Spinal cord (tissue), 10 donors: ENCODE results near the gene RPL21. TPM values are rescaled to one million over a fixed set of nuclear protein-coding genes. Genes with fewer than 3 reads are reported as not detected.
"Not testable (repeated sequence)": the region's sequence is repeated elsewhere in the genome, so short reads cannot be mapped to it uniquely, and the experiment has no call there.

Source experiments
- DNase-seq, 6 donors: peaks; one replicate each; pipeline versions ENCODE4 v3.0.0 to v3.0.0-alpha.2; 2013 to 2015; ENCODE audit warnings: low spot score in 6 of 6, low read depth in 4 of 6
- H3K27ac ChIP-seq: one replicate; pipeline ENCODE4 v1.5.1; 2013; ENCODE audit warnings: low read depth, low read length, control low read depth
- H3K27me3 ChIP-seq: one replicate; pipeline ENCODE4 v1.6.1; 2013; ENCODE audit warnings: low read length; ENCODE audit not compliant: control insufficient read depth, insufficient read depth
- H3K36me3 ChIP-seq: one replicate; pipeline ENCODE4 v1.6.1; 2013; ENCODE audit warnings: low read length; ENCODE audit not compliant: control insufficient read depth, insufficient read depth
- H3K4me1 ChIP-seq: one replicate; pipeline ENCODE4 v1.6.1; 2013; ENCODE audit warnings: low read length; ENCODE audit not compliant: control insufficient read depth, insufficient read depth
- H3K4me3 ChIP-seq: one replicate; pipeline ENCODE4 v1.5.1; 2013; ENCODE audit warnings: low read depth, low read length, control low read depth
- H3K9me3 ChIP-seq: one replicate; pipeline ENCODE4 v1.6.1; 2013; ENCODE audit warnings: low read length; ENCODE audit not compliant: control insufficient read depth, insufficient read depth
- WGBS: methylation state at CpG from one replicate; pipeline ENCODE4 v1.1.5; 2013; ENCODE audit warnings: missing lambda C conversion rate; ENCODE audit not compliant: insufficient coverage; 5-methylcytosine and 5-hydroxymethylcytosine counted together
- polyA plus RNA-seq, 2 donors: library from polyadenylated mRNA; unstranded; fragments of 120-200 nt; gene quantifications; one replicate each; pipeline ENCODE4 v1.2.1, GENCODE V29; 2013; ENCODE audit not compliant: insufficient read length in 2 of 2
- total RNA-seq, 2 donors: library from RNA; depleted of rRNA in 1 of 2; stranded (reverse); fragments of 120-200 nt in 1 of 2; fragments of >200 nt in 1 of 2; gene quantifications; one replicate each; pipeline versions ENCODE4 v1.2.3 to v1.2.4, GENCODE V29; 2013 to 2014
- donor health status: healthy.

The RPL21 gene
- total and polyA plus RNA-seq, 4 donors, result 431 to 1,968 (median 714) TPM

DNA sequence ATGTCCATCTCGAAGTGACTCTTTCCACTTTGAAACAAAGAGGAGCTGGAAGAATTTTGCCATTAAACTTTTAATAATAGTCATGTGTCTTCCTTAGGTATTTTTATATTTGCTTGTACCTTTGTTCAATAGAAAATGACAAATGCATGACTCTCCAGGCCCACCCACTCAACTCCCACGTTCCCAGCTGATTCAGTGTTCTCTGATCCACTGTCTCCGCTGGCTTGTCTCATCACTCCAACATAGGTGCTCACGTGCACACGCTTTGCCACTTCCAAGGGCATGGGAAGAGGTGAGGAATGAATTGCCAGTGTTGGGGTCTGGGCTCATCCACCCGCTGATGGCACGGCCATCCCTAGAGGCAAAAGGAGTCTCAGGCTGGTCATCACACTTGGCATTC is 43.7 kb downstream of the RPL21 start:
- peaks cover 3% of the 10 kb centered on the region for H3K4me1 ChIP-seq
- H3K36me3 ChIP-seq, result no peaks in the 10 kb centered on the region
- 97% methylated on average over 5 of the region's 7 CpGs for WGBS
- H3K9me3 ChIP-seq, result no peaks in the 10 kb centered on the region
- H3K27ac ChIP-seq, result no peak overlapping the region
- no peak overlapping the region for H3K4me3 ChIP-seq
- H3K27me3 ChIP-seq, result no peaks in the 10 kb centered on the region
- DNase-seq, result no peak

DNA sequence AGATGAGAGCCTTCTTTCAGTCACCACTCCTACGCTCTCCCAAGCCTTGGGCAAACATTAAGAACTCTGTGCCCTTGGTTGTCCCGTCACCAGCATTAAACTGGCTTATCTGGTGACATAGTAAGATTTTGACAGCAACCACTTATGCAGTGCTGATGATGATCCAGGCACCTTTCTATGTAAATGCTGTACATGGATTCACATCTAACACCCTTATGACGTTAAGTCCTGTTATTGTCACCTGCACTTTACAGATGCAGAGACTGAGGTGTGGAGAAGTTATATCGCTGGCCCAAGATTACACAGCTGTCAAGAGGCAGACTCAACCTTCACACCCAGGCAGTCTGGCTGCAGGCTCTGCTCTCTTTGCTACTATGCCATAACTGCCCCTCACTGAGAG is 44.3 kb downstream of the RPL21 start:
- H3K27ac ChIP-seq, result no peak overlapping the region
- 90% methylated on average over 2 of the region's 4 CpGs for WGBS
- DNase-seq, result no peak

DNA sequence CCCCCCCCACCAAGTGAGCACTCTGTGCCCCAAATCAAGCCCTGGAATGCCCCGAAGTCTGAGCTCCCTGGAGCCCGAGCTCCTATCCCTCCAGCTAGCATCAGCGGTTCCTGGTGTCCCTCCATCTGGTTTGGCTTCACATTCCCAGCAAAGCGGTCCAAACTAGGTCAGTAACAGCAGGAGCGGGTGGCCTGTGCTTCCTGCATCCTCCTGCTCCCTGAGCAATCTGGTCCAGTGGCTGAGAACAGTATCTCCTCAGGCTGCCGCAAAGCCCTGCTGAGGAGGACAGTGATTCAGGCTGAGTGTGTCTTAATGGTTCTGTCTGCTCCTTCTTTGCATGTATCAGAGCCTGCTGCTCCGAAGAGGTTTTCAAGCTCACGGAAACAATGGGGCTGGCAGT is 45.1 kb downstream of the RPL21 start:
- H3K9me3 ChIP-seq, result no peaks in the 10 kb centered on the region
- H3K4me3 ChIP-seq, result no peak overlapping the region
- no peaks in the 10 kb centered on the region for H3K27me3 ChIP-seq
- H3K4me1 ChIP-seq, result peaks cover 3% of the 10 kb centered on the region
- no peaks in the 10 kb centered on the region for H3K36me3 ChIP-seq
- WGBS, result 66% methylated on average over 8 of the region's 8 CpGs
- H3K27ac ChIP-seq, result no peak overlapping the region
- peak in 1 of 6 donors; percentile 15 for DNase-seq

More for the DNA sequence above, 44.3 kb downstream of the RPL21 start:
- H3K36me3 ChIP-seq, result no peaks in the 10 kb centered on the region
- no peaks in the 10 kb centered on the region for H3K27me3 ChIP-seq
- H3K4me1 ChIP-seq, result peaks cover 3% of the 10 kb centered on the region
- no peaks in the 10 kb centered on the region for H3K9me3 ChIP-seq
- H3K4me3 ChIP-seq, result no peak overlapping the region

DNA sequence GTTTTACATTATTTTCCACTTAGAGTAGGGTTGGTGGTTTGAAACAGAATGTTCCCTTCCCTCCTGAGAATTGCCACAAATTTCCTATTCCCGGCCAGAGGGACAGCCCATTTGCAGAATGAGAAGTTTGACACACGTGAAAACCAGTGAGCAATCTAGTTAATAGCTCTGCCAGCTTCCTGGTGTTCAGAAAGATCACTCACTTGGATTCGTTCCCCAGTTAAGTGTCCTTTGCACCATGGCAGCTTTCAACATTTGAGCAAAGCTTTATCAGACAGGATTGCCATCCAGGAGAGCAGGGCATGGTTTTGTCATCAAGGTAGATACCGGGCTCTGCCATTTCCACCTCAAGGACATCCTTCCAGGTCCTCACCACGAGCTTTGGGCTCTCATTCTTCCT is 47.5 kb downstream of the RPL21 start:
- Histone ChIP-seq H3K9me3 (no peaks in the 10 kb centered on the region), H3K4me3 (no peak overlapping the region), H3K27me3 (no peaks in the 10 kb centered on the region), H3K36me3 (no peaks in the 10 kb centered on the region), H3K27ac (no peak overlapping the region), H3K4me1 (peaks cover 3% of the 10 kb centered on the region)
- 75% methylated on average over 4 of the region's 5 CpGs for WGBS
- no peak for DNase-seq

DNA sequence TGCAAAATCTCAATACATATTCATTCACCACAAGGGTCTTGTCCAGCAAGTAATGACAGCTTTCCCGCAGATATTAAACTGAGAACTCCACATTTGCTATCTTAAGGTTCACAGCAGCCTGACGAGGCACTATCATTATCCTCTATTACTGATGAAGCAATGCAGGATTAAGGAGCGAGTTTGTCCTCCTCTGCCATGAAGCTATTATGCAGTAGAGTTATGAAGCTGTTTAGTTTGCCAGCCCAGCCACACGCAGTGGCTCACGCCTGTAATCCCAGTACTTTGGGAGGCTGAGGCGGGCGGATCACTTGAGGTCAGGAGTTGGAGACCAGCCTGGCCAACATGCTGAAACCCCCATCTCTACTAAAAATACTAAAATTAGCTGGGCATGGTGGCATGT is 49.0 kb downstream of the RPL21 start:
- H3K4me3 ChIP-seq, H3K36me3 ChIP-seq, H3K4me1 ChIP-seq, H3K27ac ChIP-seq, H3K9me3 ChIP-seq, H3K27me3 ChIP-seq, DNase-seq: not testable (repeated sequence)
- 90% methylated on average over 2 of the region's 7 CpGs for WGBS

DNA sequence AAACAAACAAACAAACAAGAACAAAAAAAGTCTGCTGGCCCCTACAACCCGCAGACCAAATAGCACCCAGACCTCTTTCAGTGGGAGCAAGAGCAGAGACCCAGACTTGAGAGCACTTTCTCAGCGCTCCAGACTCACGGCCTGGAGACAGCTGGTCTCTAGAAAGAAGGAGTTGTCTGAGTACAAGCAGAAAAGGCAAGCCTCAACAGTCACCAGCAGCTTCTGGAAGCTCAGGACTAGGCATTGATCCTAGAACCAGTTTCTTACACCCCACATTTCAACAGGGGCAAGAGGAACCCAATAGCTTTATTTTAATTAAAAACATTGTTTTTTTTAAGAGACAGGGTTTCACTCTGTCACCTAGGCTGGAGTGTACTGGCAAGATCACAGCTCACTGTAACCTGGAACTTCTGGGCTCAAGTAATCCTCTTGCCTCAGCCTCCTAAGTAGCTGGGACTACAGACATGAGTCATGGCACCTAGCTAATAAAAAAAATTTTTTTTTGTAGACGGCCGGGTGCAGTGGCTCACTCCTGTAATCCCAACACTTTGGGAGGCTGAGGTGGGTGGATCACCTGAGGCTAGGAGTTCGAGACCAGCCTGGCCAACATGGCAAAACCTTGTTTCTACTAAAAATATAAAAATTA is 49.7 kb downstream of the RPL21 start:
- Histone ChIP-seq H3K27ac (no peak overlapping the region), H3K4me3 (no peak overlapping the region), H3K4me1 (peaks cover 3% of the 10 kb centered on the region), H3K36me3 (no peaks in the 10 kb centered on the region), H3K9me3 (no peaks in the 10 kb centered on the region), H3K27me3 (no peaks in the 10 kb centered on the region)
- WGBS, result 97% methylated on average over 3 of the region's 6 CpGs
- no peak for DNase-seq

DNA sequence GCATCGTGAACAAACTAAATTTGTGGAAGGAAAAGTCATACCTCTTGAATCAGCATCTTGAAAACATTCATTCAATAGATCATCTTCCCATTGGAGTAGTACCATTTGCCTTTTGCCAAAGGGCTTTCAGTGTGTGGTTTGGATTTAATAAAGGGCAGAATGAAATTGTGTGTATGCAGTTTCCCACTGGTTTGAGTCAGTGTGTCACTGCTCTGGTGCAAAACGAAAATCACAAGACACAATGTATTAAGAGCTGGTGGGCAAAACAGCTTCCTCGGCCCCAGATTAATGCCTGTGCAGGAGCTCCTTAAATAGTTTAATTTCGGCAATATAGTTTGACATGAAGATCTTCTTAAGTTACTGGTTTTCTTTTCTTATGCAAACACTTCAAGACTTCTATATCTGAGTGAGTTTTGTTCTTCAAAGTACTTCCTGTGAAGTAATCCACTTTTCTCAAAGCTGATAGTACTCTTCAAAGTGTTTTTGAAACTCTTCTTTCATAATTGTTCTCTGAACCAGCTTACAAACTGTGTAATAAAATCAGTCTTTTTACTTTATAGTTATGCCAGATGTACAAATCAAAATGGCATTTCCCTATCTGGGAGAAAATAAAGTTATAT is 51.4 kb downstream of the RPL21 start:
- H3K4me3 ChIP-seq, result no peak overlapping the region
- H3K4me1 ChIP-seq, result no peaks in the 10 kb centered on the region
- 100% methylated on average over 3 of the region's 4 CpGs for WGBS
- H3K27me3 ChIP-seq, result no peaks in the 10 kb centered on the region
- no peak overlapping the region for H3K27ac ChIP-seq
- H3K9me3 ChIP-seq, result no peaks in the 10 kb centered on the region
- no peak for DNase-seq
- no peaks in the 10 kb centered on the region for H3K36me3 ChIP-seq

DNA sequence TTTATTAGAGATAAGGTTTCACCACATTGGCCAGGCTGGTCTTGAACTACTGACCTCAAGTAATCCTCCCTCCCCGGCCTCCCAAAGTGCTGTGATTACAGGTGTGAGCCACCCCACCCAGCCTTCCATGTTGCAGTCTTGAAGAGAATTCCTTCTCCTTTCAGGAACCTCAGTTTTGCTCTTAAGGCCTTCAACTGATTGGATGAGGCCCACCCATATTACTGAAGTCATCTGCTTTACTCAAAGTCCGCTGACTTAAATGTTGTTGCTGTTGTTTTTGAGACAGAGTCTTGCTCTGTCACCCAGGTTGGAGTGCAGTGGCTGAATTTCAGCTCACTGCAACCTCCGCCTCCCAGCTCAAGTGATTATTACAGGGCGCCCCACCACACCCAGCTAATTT is 52.7 kb downstream of the RPL21 start:
- Histone ChIP-seq H3K9me3 (no peaks in the 10 kb centered on the region), H3K4me3 (no peak overlapping the region), H3K27ac (no peak overlapping the region), H3K27me3 (no peaks in the 10 kb centered on the region), H3K4me1 (no peaks in the 10 kb centered on the region), H3K36me3 (no peaks in the 10 kb centered on the region)
- DNase-seq, result no peak
- 100% methylated on average over 1 of the region's 4 CpGs for WGBS

DNA sequence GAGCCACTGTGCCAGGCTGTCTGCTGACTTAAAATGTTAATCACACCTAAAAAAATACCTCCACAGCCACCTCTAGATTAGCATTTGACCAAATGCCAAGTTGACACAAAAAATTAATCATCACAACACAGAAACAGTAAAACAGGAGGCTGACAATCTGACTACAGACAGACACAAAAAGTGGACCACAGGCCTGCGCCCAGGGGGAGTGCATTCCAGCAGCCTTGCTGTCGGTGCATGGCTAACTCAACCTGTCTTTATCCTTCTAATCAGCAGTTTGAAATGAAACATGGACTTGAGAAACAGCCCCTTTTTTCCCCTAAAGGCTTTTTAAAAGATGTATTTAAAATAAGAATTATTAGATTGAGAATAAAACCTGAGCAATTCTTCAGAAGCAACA is 53.3 kb downstream of the RPL21 start:
- Histone ChIP-seq H3K27ac (no peak overlapping the region), H3K9me3 (no peaks in the 10 kb centered on the region), H3K4me1 (no peaks in the 10 kb centered on the region), H3K27me3 (no peaks in the 10 kb centered on the region), H3K36me3 (no peaks in the 10 kb centered on the region), H3K4me3 (no peak overlapping the region)
- 89% methylated on average over 1 of the region's 2 CpGs for WGBS
- DNase-seq, result no peak
